Mucosa of gallbladder (tissue), 1 donor: Measurements from ENCODE around the gene IQCK. TPM values are rescaled to one million over a fixed set of nuclear protein-coding genes. Genes with fewer than 3 reads are reported as not detected.

Source experiments
- DNase-seq: peaks from one replicate; pipeline ENCODE4 v3.0.0-alpha.2; 2020; ENCODE audit warnings: low spot score
- total RNA-seq: library from RNA; stranded (reverse); gene quantifications from one replicate; pipeline ENCODE4 v1.2.1, GENCODE V29; 2021
- donor health status: DM: no; HTN: no; CAD: no.

The IQCK gene
- total RNA-seq, 1 donor from 2014 or later, result 23.7 TPM

GRCh38 chr16:19717314-19717713 lies 757 bp upstream of the IQCK start:
- DNase-seq, result no peak

- no peak for DNase-seq
Observed at GRCh38 chr16:19718624-19718965, 524 bp downstream of the IQCK start.

- no peak for DNase-seq
Observed at GRCh38 chr16:19722269-19722952, 4.3 kb downstream of the IQCK start.

GRCh38 chr16:19722981-19723380 lies 4.9 kb downstream of the IQCK start:
- DNase-seq, result no peak

GRCh38 chr16:19728636-19728965 lies 10.5 kb downstream of the IQCK start:
- no peak for DNase-seq

GRCh38 chr16:19733551-19733950 lies 15.5 kb downstream of the IQCK start:
- DNase-seq, result no peak

GRCh38 chr16:19735074-19735867 lies 17.2 kb downstream of the IQCK start:
- no peak for DNase-seq

GRCh38 chr16:19737306-19738038 lies 19.4 kb downstream of the IQCK start:
- no peak for DNase-seq

GRCh38 chr16:19741354-19741753 lies 23.3 kb downstream of the IQCK start:
- DNase-seq, result no peak

GRCh38 chr16:19743816-19744159 lies 25.7 kb downstream of the IQCK start:
- DNase-seq, result no peak

GRCh38 chr16:19744670-19745069 lies 26.6 kb downstream of the IQCK start:
- no peak for DNase-seq

GRCh38 chr16:19745286-19746010 lies 27.4 kb downstream of the IQCK start:
- DNase-seq, result no peak

- DNase-seq, result no peak
Observed at GRCh38 chr16:19746561-19746960, 28.5 kb downstream of the IQCK start.

GRCh38 chr16:19748389-19749168 lies 30.5 kb downstream of the IQCK start:
- DNase-seq, result no peak

- no peak for DNase-seq
Observed at GRCh38 chr16:19749571-19750080, 31.6 kb downstream of the IQCK start.

GRCh38 chr16:19751478-19752385 lies 33.7 kb downstream of the IQCK start:
- DNase-seq, result no peak

GRCh38 chr16:19753815-19754643 lies 36.0 kb downstream of the IQCK start:
- DNase-seq, result peak; percentile 25

- no peak for DNase-seq
Observed at GRCh38 chr16:19754644-19755036, 36.6 kb downstream of the IQCK start.

- no peak for DNase-seq
Observed at GRCh38 chr16:19755268-19755667, 37.2 kb downstream of the IQCK start.
